ENCODE results near the gene ACTR3C. TPM values are rescaled to one million over a fixed set of nuclear protein-coding genes. Genes with fewer than 3 reads are reported as not detected.
"Not testable (repeated sequence)": the region's sequence is repeated elsewhere in the genome, so short reads cannot be mapped to it uniquely, and the experiment has no call there.

Gene ACTR3C
- total RNA-seq, 2 experiments from 2014 or later: not detected

DNA sequence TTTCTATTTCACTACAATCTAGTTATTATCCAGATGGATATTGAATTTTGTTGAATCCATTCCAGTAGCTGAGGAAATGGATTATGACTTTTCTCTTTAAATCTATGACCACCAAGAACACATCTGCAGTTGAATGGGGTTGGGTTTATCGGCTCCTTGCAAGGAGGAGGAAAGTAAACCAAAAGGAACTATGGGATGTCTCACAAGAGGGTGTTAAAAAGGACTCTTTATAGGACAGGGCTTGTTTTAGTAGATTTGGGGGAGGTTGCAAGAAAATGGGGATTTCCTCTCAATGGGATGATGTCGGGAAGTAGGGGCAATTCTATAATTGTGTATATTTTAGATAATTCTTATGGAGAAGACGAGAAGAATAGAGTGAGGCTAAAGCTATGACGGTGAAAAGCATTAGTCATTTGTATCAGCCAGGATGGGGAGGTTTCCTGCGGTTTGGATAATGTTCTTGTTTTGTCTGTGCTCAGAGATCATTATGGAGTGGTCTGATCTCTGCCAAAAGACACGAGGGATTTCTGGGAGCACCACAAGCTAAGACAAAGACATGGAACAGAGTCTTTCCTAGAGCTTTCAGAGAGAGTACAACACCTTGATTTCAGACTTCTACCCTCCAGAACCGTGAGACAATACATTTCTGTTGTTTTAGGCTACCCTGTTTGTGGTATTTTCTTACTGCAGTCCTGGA lies 5.4 kb downstream of the ACTR3C start:
- ChIA-PET CTCF (ENCODE audit: unreplicated experiment) (no interaction called here), POLR2A (no interaction called here)
- intact Hi-C loops (cut with micrococcal nuclease; ENCODE audit: unreplicated experiment): no loop called here
- H3K4me3 ChIP-seq (ENCODE audit: low read depth, low read length, poor library complexity, severe bottlenecking): no peak overlapping the region
- H2AFZ ChIP-seq (ENCODE audit: low read length): no peak overlapping the region
- no peaks in the 10 kb centered on the region for H3K4me1 ChIP-seq (ENCODE audit: insufficient read depth, low read length, poor library complexity, severe bottlenecking)
- H3K9me2 ChIP-seq (ENCODE audit: insufficient read depth, low read length): no peaks in the 10 kb centered on the region
- no peak for DNase-seq (ENCODE audit: low spot score)
- no peak overlapping the region for H3K4me2 ChIP-seq (ENCODE audit: low read length)
- no TSS peak for BruUV-seq (replicated peaks)
- H3K79me2 ChIP-seq (ENCODE audit: insufficient read depth, low read depth, low read length): no peaks in the 10 kb centered on the region
- no peaks in the 10 kb centered on the region for H4K20me1 ChIP-seq (ENCODE audit: insufficient read depth, low read length)
- H3K9me3 ChIP-seq (ENCODE audit: low read length): no peaks in the 10 kb centered on the region
- no peak overlapping the region for H3K27ac ChIP-seq (ENCODE audit: low read depth, low read length, poor library complexity, severe bottlenecking)
- no peaks in the 10 kb centered on the region for H3K36me3 ChIP-seq (ENCODE audit: insufficient read depth, low read length)
- TF ChIP-seq EZH2phosphoT487 (IDR thresholded peaks at IDR 0.05; ENCODE audit: borderline replicate concordance, low read depth, low read length): no peak
- TF ChIP-seq, protein P1, sequence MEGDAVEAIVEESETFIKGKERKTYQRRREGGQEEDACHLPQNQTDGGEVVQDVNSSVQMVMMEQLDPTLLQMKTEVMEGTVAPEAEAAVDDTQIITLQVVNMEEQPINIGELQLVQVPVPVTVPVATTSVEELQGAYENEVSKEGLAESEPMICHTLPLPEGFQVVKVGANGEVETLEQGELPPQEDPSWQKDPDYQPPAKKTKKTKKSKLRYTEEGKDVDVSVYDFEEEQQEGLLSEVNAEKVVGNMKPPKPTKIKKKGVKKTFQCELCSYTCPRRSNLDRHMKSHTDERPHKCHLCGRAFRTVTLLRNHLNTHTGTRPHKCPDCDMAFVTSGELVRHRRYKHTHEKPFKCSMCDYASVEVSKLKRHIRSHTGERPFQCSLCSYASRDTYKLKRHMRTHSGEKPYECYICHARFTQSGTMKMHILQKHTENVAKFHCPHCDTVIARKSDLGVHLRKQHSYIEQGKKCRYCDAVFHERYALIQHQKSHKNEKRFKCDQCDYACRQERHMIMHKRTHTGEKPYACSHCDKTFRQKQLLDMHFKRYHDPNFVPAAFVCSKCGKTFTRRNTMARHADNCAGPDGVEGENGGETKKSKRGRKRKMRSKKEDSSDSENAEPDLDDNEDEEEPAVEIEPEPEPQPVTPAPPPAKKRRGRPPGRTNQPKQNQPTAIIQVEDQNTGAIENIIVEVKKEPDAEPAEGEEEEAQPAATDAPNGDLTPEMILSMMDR (conservative IDR thresholded peaks at IDR 0.05; ENCODE audit: low read length): no peak

DNA sequence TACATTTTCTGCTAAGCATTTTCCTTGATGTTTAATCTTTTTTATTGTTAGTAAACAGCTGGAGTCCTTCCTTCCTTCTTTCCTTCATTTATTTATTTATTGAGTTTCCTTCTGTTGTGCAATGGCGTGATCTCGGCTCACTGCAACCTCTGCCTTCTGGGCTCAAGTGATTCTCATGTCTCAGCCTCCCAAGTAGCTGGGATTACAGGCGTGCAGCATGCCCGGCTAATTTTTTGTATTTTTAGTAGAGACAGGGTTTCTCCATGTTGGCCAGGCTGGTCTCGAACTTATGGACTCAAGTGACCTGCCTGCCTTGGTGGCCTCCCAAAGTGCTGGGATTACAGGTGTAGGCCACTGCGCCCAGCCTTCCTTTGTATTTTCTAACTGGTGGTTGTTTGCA lies 6.4 kb downstream of the ACTR3C start:
- H3K79me2 ChIP-seq (ENCODE audit: insufficient read depth, low read depth, low read length); CTCF ChIA-PET (ENCODE audit: unreplicated experiment); POLR2A ChIA-PET; intact Hi-C loops (cut with micrococcal nuclease; ENCODE audit: unreplicated experiment); H3K9me2 ChIP-seq (ENCODE audit: insufficient read depth, low read length); H3K9me3 ChIP-seq (ENCODE audit: low read length); H4K20me1 ChIP-seq (ENCODE audit: insufficient read depth, low read length); H3K4me3 ChIP-seq (ENCODE audit: low read depth, low read length, poor library complexity, severe bottlenecking); H2AFZ ChIP-seq (ENCODE audit: low read length); H3K4me1 ChIP-seq (ENCODE audit: insufficient read depth, low read length, poor library complexity, severe bottlenecking); BruUV-seq (replicated peaks); H3K27ac ChIP-seq (ENCODE audit: low read depth, low read length, poor library complexity, severe bottlenecking); H3K36me3 ChIP-seq (ENCODE audit: insufficient read depth, low read length); H3K4me2 ChIP-seq (ENCODE audit: low read length); DNase-seq (ENCODE audit: low spot score): not testable (repeated sequence)

DNA sequence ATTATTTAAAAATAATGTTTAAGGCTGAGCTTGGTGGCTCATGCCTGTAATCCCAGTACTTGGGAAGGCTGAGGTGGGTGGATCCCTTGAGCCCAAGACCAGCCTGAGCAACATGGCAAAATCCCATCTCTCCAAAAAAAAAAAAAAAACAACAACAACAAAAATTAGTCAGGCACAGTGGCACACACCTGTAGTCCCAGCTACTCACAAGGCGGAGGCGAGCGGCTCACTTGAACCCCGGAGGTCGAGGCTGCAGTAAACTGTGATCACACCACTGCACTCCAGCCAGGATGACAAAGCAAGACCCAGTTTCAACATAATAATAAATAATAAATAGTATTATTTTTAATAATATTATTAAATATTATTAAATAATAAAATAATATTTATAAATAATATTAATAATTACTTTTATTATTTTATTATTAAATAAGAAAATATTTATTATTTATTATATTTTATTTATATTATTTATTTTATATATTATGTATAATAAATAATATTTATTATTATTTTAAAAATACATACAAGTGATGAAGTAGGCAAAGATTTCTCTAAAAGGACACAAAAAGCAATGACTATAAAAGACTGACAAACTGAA lies 8.6 kb downstream of the ACTR3C start:
- H3K36me3 ChIP-seq (ENCODE audit: insufficient read depth, low read length): no peaks in the 10 kb centered on the region
- no peaks in the 10 kb centered on the region for H3K9me2 ChIP-seq (ENCODE audit: insufficient read depth, low read length)
- no peak for DNase-seq (ENCODE audit: low spot score)
- ChIA-PET POLR2A (no interaction called here), CTCF (ENCODE audit: unreplicated experiment) (no interaction called here)
- no peaks in the 10 kb centered on the region for H3K9me3 ChIP-seq (ENCODE audit: low read length)
- TF ChIP-seq EZH2phosphoT487 (IDR thresholded peaks at IDR 0.05; ENCODE audit: borderline replicate concordance, low read depth, low read length): no peak
- TF ChIP-seq, protein P1 (conservative IDR thresholded peaks at IDR 0.05; ENCODE audit: low read length): no peak
- no peak overlapping the region for H2AFZ ChIP-seq (ENCODE audit: low read length)
- no peaks in the 10 kb centered on the region for H3K4me1 ChIP-seq (ENCODE audit: insufficient read depth, low read length, poor library complexity, severe bottlenecking)
- H3K4me3 ChIP-seq (ENCODE audit: low read depth, low read length, poor library complexity, severe bottlenecking): no peak overlapping the region
- no peak overlapping the region for H3K4me2 ChIP-seq (ENCODE audit: low read length)
- no peaks in the 10 kb centered on the region for H3K79me2 ChIP-seq (ENCODE audit: insufficient read depth, low read depth, low read length)
- BruUV-seq (replicated peaks): no TSS peak
- intact Hi-C loops (cut with micrococcal nuclease; ENCODE audit: unreplicated experiment): no loop called here
- no peak overlapping the region for H3K27ac ChIP-seq (ENCODE audit: low read depth, low read length, poor library complexity, severe bottlenecking)
- no peaks in the 10 kb centered on the region for H4K20me1 ChIP-seq (ENCODE audit: insufficient read depth, low read length)
